Astrocyte of the spinal cord (primary cell): ENCODE data around the gene SP6.

Experiments used
- DNase-seq: peaks from one replicate; pipeline ENCODE4 v3.0.0; 2011; ENCODE audit warnings: low read depth, low spot score
- H3K4me3 ChIP-seq: 2 replicates; pipeline ENCODE4 v1.5.1; 2011; ENCODE audit warnings: low read depth, mild to moderate bottlenecking, low read length, moderate library complexity
- in situ Hi-C: cut with HindIII; loops from 2 replicates; pipeline ENCODE4 v1.10.0; 2017; ENCODE audit warnings: low sequenced_read_pairs
- TF ChIP-seq, protein P1 (sequence below): IDR thresholded peaks from 2 replicates; pipeline ENCODE4 v1.5.1; 2012; ENCODE audit warnings: low read depth, mild to moderate bottlenecking, low read length, inconsistent platforms

The SP6 gene

DNA sequence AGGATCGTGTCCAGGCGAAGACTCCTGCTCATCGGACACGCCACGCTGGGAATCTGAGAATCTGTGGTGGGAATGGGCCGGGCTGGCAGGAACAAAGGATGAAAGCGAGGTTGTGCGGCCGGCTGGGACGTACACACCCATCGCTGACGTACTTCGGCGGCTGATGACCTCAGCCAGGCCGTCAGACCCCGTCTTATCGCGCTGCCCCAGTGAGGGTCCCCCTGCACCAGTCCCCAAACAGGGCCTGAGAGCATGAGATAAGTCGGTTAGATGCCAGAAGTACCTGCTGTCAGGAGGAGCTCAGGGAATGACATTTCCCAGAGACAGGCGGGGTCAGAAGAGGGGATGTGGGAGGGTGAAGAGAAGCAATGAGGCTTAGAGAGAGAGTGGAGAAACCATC, 16.0 kb upstream of the SP6 start:
- TF ChIP-seq, protein P1, sequence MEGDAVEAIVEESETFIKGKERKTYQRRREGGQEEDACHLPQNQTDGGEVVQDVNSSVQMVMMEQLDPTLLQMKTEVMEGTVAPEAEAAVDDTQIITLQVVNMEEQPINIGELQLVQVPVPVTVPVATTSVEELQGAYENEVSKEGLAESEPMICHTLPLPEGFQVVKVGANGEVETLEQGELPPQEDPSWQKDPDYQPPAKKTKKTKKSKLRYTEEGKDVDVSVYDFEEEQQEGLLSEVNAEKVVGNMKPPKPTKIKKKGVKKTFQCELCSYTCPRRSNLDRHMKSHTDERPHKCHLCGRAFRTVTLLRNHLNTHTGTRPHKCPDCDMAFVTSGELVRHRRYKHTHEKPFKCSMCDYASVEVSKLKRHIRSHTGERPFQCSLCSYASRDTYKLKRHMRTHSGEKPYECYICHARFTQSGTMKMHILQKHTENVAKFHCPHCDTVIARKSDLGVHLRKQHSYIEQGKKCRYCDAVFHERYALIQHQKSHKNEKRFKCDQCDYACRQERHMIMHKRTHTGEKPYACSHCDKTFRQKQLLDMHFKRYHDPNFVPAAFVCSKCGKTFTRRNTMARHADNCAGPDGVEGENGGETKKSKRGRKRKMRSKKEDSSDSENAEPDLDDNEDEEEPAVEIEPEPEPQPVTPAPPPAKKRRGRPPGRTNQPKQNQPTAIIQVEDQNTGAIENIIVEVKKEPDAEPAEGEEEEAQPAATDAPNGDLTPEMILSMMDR = no peak
- in situ Hi-C loops = no loop called here
- no peak for DNase-seq
- H3K4me3 ChIP-seq = no peak overlapping the region

DNA sequence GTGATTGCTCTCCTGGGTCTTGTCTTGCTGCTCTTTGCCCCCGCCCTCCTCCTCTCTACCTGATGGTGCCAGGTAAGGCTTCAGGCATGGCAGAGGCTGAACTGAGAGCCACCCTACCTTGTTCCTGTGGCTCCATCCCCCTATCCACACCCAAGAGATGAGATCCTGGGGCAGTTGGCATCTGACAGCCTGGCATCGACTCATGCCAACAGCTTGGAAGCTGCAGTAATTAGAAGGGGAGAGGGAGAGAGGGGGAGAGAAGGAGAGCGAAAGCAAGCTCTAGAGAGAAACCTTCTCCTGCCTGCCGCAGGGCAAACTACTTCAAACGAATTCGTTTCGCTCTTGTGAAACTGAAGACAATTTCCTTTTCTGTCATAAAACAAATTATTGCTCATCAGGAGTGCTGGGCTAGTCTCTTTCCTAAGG, 13.8 kb upstream of the SP6 start:
- no peak for DNase-seq
- H3K4me3 ChIP-seq = no peak overlapping the region
- TF ChIP-seq, protein P1 = no peak
- in situ Hi-C loops = no loop called here

- H3K4me3 ChIP-seq = no peak overlapping the region
- peak; percentile 57 for DNase-seq
- in situ Hi-C loops = no loop called here
- TF ChIP-seq, protein P1 = no peak
Measured at GRCh38 chr17:47862621-47863440, 11.9 kb upstream of the SP6 start.

DNA sequence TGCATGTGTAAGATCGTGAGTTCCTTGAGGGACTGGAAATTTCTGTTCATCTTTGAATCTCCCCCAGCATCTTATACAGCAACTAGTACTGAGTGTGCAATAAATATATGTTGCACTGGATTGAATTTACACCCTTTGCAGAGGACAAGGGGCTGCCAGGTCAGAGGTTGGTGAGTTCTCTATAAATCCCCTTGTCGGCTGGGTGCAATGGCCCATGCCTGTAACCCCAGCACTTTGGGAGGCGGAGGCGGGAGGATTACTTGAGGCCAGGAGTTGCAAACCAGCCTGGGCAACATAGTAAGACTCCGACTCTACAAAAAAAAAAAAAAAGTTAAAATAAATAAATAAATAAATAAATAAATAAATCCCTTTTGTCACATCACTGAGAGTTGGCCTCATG, 9.4 kb upstream of the SP6 start:
- TF ChIP-seq, protein P1 = no peak
- no peak overlapping the region for H3K4me3 ChIP-seq
- no peak for DNase-seq
- in situ Hi-C loops = no loop called here

DNA sequence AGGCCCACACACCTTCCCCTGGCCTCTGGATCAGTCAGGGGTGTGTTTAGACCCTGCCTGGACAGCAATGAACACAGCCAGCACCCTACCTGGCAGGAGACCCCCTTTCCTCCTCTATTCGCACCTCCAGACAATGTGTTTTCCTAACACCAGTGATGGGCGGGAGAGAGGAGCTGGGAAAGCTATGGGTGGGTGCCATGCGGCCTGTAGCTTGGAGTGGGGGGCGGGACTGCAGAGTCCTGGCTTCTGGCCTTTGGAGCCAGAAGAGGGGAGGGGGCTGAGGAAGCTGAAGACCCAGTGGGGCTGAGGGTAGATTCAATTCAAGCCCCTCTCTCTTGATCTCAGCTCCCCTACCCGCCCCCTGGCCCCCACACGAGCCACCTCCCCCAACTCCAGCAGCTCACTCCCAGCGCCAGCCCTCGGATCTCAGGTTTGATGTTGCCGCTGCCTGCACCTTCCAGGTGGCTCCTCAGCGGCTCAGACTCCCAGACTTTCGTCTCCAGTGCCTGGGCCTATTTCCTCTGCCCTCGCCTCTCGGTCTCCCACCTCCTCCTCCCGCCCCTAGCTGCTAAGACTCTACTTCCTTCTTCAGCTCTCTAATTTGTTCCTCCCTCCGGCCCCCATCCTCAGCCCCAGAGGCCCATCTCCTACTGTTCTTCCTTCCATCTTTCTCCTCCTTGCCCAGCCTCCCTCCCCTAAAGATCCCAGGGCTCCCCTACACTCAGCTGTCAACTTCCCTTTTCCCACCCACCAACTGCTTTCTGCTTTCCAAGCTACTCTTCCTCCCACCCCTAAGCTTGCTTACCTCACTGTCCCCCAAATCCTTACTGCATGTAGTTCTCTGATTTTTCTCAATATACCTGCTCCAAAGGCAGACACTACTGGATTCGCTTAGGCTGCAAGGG, 6.8 kb upstream of the SP6 start:
- DNase-seq = no peak
- TF ChIP-seq, protein P1 = no peak
- in situ Hi-C loops = no loop called here
- no peak overlapping the region for H3K4me3 ChIP-seq

DNA sequence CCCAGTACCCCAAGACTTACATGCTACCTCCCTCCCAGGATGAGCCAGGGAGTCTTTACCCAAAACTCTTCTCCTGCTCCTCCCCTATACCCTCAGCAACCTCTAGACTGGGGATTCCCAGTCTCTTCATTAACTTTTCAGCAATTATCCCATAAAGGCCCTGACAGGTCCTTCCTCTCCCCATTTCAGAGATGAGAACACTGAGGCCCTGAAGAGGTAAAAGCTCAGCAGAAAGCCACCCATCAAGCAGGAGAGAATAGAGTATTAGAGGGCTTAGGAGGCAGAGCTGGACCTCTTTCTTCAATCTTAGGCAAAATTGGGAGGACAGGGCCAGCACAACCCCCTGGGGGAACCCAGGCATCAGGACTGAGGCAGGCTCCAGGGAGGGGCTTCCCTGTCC, 5.9 kb upstream of the SP6 start:
- in situ Hi-C loops = no loop called here
- H3K4me3 ChIP-seq = no peak overlapping the region
- no peak for DNase-seq
- TF ChIP-seq, protein P1 = no peak
